Pulmonary artery endothelial cell (primary cell): Measurements from ENCODE around the gene CMTM3. TPM values are rescaled to one million over a fixed set of nuclear protein-coding genes. Genes with fewer than 3 reads are reported as not detected.
A peak's percentile ranks its signal among the peaks of the same experiment; 100 is the strongest.
"Not testable (repeated sequence)": the region's sequence is repeated elsewhere in the genome, so short reads cannot be mapped to it uniquely, and the experiment has no call there.

Experiments used
- DNase-seq: peaks from one replicate; pipeline ENCODE4 v3.0.0-alpha.2; 2011; ENCODE audit warnings: low read depth, low spot score
- total RNA-seq: library from RNA; depleted of rRNA; stranded (reverse); fragments of >200 nt; gene quantifications from 2 replicates; pipeline ENCODE4 v1.2.3, GENCODE V29; 2014

The CMTM3 gene
- total RNA-seq, 1 donor from 2014 or later = 23.5 TPM

GRCh38 chr16:66631558-66631957 lies 27.1 kb downstream of the CMTM3 start:
- not testable (repeated sequence) for DNase-seq

GRCh38 chr16:66634527-66635196 lies 30.2 kb downstream of the CMTM3 start:
- no peak for DNase-seq

GRCh38 chr16:66635406-66635805 lies 30.9 kb downstream of the CMTM3 start:
- DNase-seq = no peak

GRCh38 chr16:66636199-66636598 lies 31.7 kb downstream of the CMTM3 start:
- no peak for DNase-seq

GRCh38 chr16:66637806-66638205 lies 33.3 kb downstream of the CMTM3 start:
- DNase-seq = no peak

- no peak for DNase-seq
These were observed 34.8 kb downstream of the CMTM3 start for GRCh38 chr16:66639091-66639885.

- DNase-seq = no peak
These were observed 36.3 kb downstream of the CMTM3 start for GRCh38 chr16:66640724-66641314.

GRCh38 chr16:66641387-66641786 lies 36.9 kb downstream of the CMTM3 start:
- no peak for DNase-seq

GRCh38 chr16:66647866-66648265 lies 43.4 kb downstream of the CMTM3 start:
- no peak for DNase-seq

GRCh38 chr16:66649167-66649566 lies 44.7 kb downstream of the CMTM3 start:
- DNase-seq = no peak

GRCh38 chr16:66649636-66650205 lies 45.2 kb downstream of the CMTM3 start:
- DNase-seq = no peak

- DNase-seq = peak; percentile 35
These were observed 46.4 kb downstream of the CMTM3 start for GRCh38 chr16:66650707-66651473.

- no peak for DNase-seq
These were observed 46.9 kb downstream of the CMTM3 start for GRCh38 chr16:66651474-66651765.

- no peak for DNase-seq
These were observed 47.5 kb downstream of the CMTM3 start for GRCh38 chr16:66651965-66652364.

GRCh38 chr16:66652661-66653360 lies 48.3 kb downstream of the CMTM3 start:
- DNase-seq = no peak

- DNase-seq = no peak
These were observed 49.3 kb downstream of the CMTM3 start for GRCh38 chr16:66653581-66654350.

- no peak for DNase-seq
These were observed 52.0 kb downstream of the CMTM3 start for GRCh38 chr16:66656547-66656946.

GRCh38 chr16:66658143-66658859 lies 53.8 kb downstream of the CMTM3 start:
- no peak for DNase-seq

GRCh38 chr16:66658860-66659190 lies 54.3 kb downstream of the CMTM3 start:
- no peak for DNase-seq
